ENCODE data around the gene CRYZL1.

The CRYZL1 gene

GRCh38 chr21:33664135-33664534 lies 22.6 kb upstream of the CRYZL1 start:
- CTCF ChIA-PET: interaction anchor here (0.6 kb wide), 1 partner anchor 366 kb away, joined by 3 read pairs; no protein-coding TSS in a partner anchor
- H3K27ac ChIP-seq: no peak overlapping the region
- POLR2A ChIA-PET (ENCODE audit: low non-redundant PET): no interaction called here
- DNase-seq (ENCODE audit: low spot score): no peak
- no peak for TF ChIP-seq CTCF (conservative IDR thresholded peaks at IDR 0.05; ENCODE audit: low read depth)

- TF ChIP-seq CTCF (conservative IDR thresholded peaks at IDR 0.05; ENCODE audit: low read depth): no peak
- ChIA-PET POLR2A (ENCODE audit: low non-redundant PET) (no interaction called here), CTCF (interaction anchor here (0.6 kb wide), 2 partner anchors 85 to 365 kb away, joined by 3 read pairs; no protein-coding TSS in a partner anchor)
- H3K27ac ChIP-seq: no peak overlapping the region
- DNase-seq (ENCODE audit: low spot score): no peak
These were observed 21.7 kb upstream of the CRYZL1 start for GRCh38 chr21:33663241-33663640.

GRCh38 chr21:33662046-33662445 lies 20.5 kb upstream of the CRYZL1 start:
- ChIA-PET POLR2A (ENCODE audit: low non-redundant PET) (no interaction called here), CTCF (interaction anchor here (0.6 kb wide), 1 partner anchor 210 kb away, joined by 3 read pairs; no protein-coding TSS in a partner anchor)
- no peak overlapping the region for H3K27ac ChIP-seq
- DNase-seq (ENCODE audit: low spot score): no peak
- TF ChIP-seq CTCF (conservative IDR thresholded peaks at IDR 0.05; ENCODE audit: low read depth): no peak

- no peak for DNase-seq (ENCODE audit: low spot score)
- POLR2A ChIA-PET (ENCODE audit: low non-redundant PET): no interaction called here
- CTCF ChIA-PET: interaction anchor here (0.7 kb wide), 1 partner anchor 16 kb away, joined by 6 read pairs; no protein-coding TSS in a partner anchor
- TF ChIP-seq CTCF (conservative IDR thresholded peaks at IDR 0.05; ENCODE audit: low read depth): no peak
- no peak overlapping the region for H3K27ac ChIP-seq
These were observed 19.6 kb upstream of the CRYZL1 start for GRCh38 chr21:33661146-33661545.

- no peak for TF ChIP-seq CTCF (conservative IDR thresholded peaks at IDR 0.05; ENCODE audit: low read depth)
- H3K27ac ChIP-seq: no peak overlapping the region
- CTCF ChIA-PET: interaction anchor here (0.6 kb wide), 1 partner anchor 61 kb away, joined by 3 read pairs; no protein-coding TSS in a partner anchor
- POLR2A ChIA-PET (ENCODE audit: low non-redundant PET): no interaction called here
- no peak for DNase-seq (ENCODE audit: low spot score)
These were observed 18.9 kb upstream of the CRYZL1 start for GRCh38 chr21:33660406-33660805.

GRCh38 chr21:33659568-33659949 lies 18.0 kb upstream of the CRYZL1 start:
- ChIA-PET POLR2A (ENCODE audit: low non-redundant PET) (no interaction called here), CTCF (no interaction called here)
- no peak for DNase-seq (ENCODE audit: low spot score)
- no peak overlapping the region for H3K27ac ChIP-seq
- TF ChIP-seq CTCF (conservative IDR thresholded peaks at IDR 0.05; ENCODE audit: low read depth): no peak

All from RWPE1 (cell line).